Activated CD8-positive, alpha-beta memory T cell treated with anti-CD3 and anti-CD28 coated beads, Interleukin-2, amount 50 U/mL, for 1 hour (primary cell): ENCODE results near the gene HMCN1.
"Not testable (repeated sequence)": the region's sequence is repeated elsewhere in the genome, so short reads cannot be mapped to it uniquely, and the experiment has no call there.

Source experiments
- DNase-seq: peaks from one replicate; pipeline ENCODE4 v3.0.0-alpha.2; 2020; ENCODE audit errors: extremely low read depth

HMCN1 gene

GRCh38 chr1:186146974-186147373, 412.8 kb downstream of the HMCN1 start:
- DNase-seq = no peak

GRCh38 chr1:186149591-186149990, 415.4 kb downstream of the HMCN1 start:
- DNase-seq = no peak

GRCh38 chr1:186152227-186152619, 418.0 kb downstream of the HMCN1 start:
- DNase-seq = no peak

- DNase-seq = no peak
Measured at GRCh38 chr1:186152620-186153239, 418.5 kb downstream of the HMCN1 start.

GRCh38 chr1:186154651-186155050, 420.5 kb downstream of the HMCN1 start:
- DNase-seq = no peak

GRCh38 chr1:186155594-186155993, 421.4 kb downstream of the HMCN1 start:
- no peak for DNase-seq

- DNase-seq = not testable (repeated sequence)
Measured at GRCh38 chr1:186162895-186163294, 428.7 kb downstream of the HMCN1 start.

GRCh38 chr1:186164773-186165172, 430.6 kb downstream of the HMCN1 start:
- no peak for DNase-seq

- DNase-seq = no peak
Measured at GRCh38 chr1:186165303-186165702, 431.1 kb downstream of the HMCN1 start.

- DNase-seq = no peak
Measured at GRCh38 chr1:186167096-186167668, 433.0 kb downstream of the HMCN1 start.

GRCh38 chr1:186175588-186175987, 441.4 kb downstream of the HMCN1 start:
- no peak for DNase-seq

- no peak for DNase-seq
Measured at GRCh38 chr1:186178426-186179043, 444.3 kb downstream of the HMCN1 start.

- DNase-seq = no peak
Measured at GRCh38 chr1:186179231-186179630, 445.0 kb downstream of the HMCN1 start.

GRCh38 chr1:186183219-186183618, 449.0 kb downstream of the HMCN1 start:
- no peak for DNase-seq

- DNase-seq = no peak
Measured at GRCh38 chr1:186183970-186184628, 449.9 kb downstream of the HMCN1 start.

- DNase-seq = not testable (repeated sequence)
Measured at GRCh38 chr1:186186251-186186650, 452.1 kb downstream of the HMCN1 start.

GRCh38 chr1:186187601-186188000, 453.4 kb downstream of the HMCN1 start:
- DNase-seq = no peak

GRCh38 chr1:186188004-186188539, 453.9 kb downstream of the HMCN1 start:
- DNase-seq = no peak

GRCh38 chr1:186188736-186189135, 454.5 kb downstream of the HMCN1 start:
- no peak for DNase-seq

- DNase-seq = no peak
Measured at GRCh38 chr1:186189156-186189555, 455.0 kb downstream of the HMCN1 start.

- no peak for DNase-seq
Measured at GRCh38 chr1:186191511-186191910, 457.3 kb downstream of the HMCN1 start.

GRCh38 chr1:186193224-186193623, 459.0 kb downstream of the HMCN1 start:
- DNase-seq = no peak
